CD4-positive, alpha-beta T cell treated with Interleukin-1 beta for 1 hour (primary cell): ENCODE results near the gene SNX32.

Experiments
- DNase-seq, 2 donors: peaks; one replicate each; pipeline ENCODE4 v3.0.0-alpha.2; 2020 to 2022

The SNX32 gene

GRCh38 chr11:65887723-65888162 is 54.0 kb downstream of the SNX32 start:
- DNase-seq: no peak

GRCh38 chr11:65888163-65888814 is 54.5 kb downstream of the SNX32 start, which contains the start of gene FIBP:
FIBP (minus strand) TSS chr11:65888471; CDS start chr11:65888418, 53 bp downstream.
- DNase-seq: peak; percentile 95 to 96

- peak; percentile 98 for DNase-seq
These were observed 56.8 kb downstream of the SNX32 start, which contains the start of gene CCDC85B for GRCh38 chr11:65890324-65891218. CCDC85B (plus strand) TSS chr11:65890673; CDS start chr11:65890784, 111 bp downstream.

- peak in 1 of 2 donors; percentile 37 for DNase-seq
These were observed 57.7 kb downstream of the SNX32 start for GRCh38 chr11:65891219-65892136.

- DNase-seq: peak in 1 of 2 donors; percentile 39
These were observed 58.4 kb downstream of the SNX32 start for GRCh38 chr11:65892137-65892540.

GRCh38 chr11:65892661-65893317 is 59.0 kb downstream of the SNX32 start:
- no peak for DNase-seq

GRCh38 chr11:65894034-65894591 is 60.4 kb downstream of the SNX32 start:
- peak; percentile 46 to 58 for DNase-seq

GRCh38 chr11:65895482-65895981 is 61.8 kb downstream of the SNX32 start:
- DNase-seq: no peak

GRCh38 chr11:65896034-65896999 is 62.6 kb downstream of the SNX32 start:
- no peak for DNase-seq

GRCh38 chr11:65897020-65897471 is 63.3 kb downstream of the SNX32 start:
- no peak for DNase-seq

GRCh38 chr11:65898656-65899355 is 65.0 kb downstream of the SNX32 start:
- no peak for DNase-seq

GRCh38 chr11:65899356-65900124 is 65.8 kb downstream of the SNX32 start:
- DNase-seq: peak; percentile 54 to 68

GRCh38 chr11:65900125-65900898 is 66.5 kb downstream of the SNX32 start, which contains the start of gene FOSL1:
FOSL1 (minus strand) TSS chr11:65900388; CDS start chr11:65900339, 49 bp downstream.
- peak; percentile 97 to 98 for DNase-seq

GRCh38 chr11:65900899-65901180 is 67.1 kb downstream of the SNX32 start:
- DNase-seq: no peak

GRCh38 chr11:65903068-65903481 is 69.3 kb downstream of the SNX32 start:
- DNase-seq: no peak
